ENCODE measurements around the gene LDB1. TPM values are rescaled to one million over a fixed set of nuclear protein-coding genes. Genes with fewer than 3 reads are reported as not detected.
A peak's percentile ranks its signal among the peaks of the same experiment; 100 is the strongest.

Gene LDB1
- total and polyA plus RNA-seq, 10 of the 15 experiments (the other 5 are each of a cell fraction or from before 2014, with no cell fraction given), result 1.7 to 71.5 (median 36.9) TPM

DNA sequence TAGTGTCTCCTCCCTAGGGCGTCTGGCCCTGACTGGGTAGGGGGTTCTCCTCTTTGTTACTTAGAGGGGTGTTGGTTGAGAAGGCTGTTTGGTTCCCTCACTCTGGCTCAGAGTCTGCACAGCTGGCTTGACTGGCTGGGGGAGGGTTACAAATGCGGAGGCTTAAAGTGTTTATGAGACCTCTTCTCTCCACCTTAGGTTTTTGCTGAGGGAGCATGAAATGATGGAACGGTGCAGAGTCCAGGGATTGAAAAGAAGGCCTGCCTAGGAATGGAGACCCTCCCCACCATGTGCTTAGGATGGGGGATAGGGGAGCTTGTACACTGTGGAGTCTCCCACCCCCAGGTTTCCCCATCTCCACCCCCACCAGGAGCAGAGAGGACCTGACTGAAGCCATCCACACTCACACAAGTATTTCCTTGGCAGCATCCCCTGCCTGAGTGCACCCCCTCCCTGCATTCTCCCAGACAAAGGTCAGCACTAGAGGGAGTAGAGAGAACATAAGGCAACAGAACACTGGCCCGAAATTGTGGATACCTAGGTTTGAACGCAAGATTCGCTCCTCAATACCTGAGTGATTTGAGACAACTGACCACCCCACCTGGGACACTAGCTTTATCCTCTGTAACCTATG lies 1.7 kb upstream of the LDB1 start:
- H3K9ac ChIP-seq (ENCODE audit: control insufficient read depth, insufficient read depth, low read length), result no peak overlapping the region
- ChIA-PET CTCF (interaction anchor here (0.6 to 3.0 kb wide), 6 partner anchors 10 to 635 kb away, joined by 3 to 24 read pairs (median 4); partner anchors contain the start of genes NOLC1 and PPRC1), RAD21 (ENCODE audit: unreplicated experiment) (no interaction called here), POLR2A (interaction anchor here (0.8 kb wide), 1 partner anchor 341 kb away, joined by 4 read pairs; no protein-coding TSS in a partner anchor), SMC1A (ENCODE audit: uncharacterized antibody, unreplicated experiment) (interaction anchor here (0.9 to 1.7 kb wide), 2 partner anchors 10 to 30 kb away, joined by 3 to 4 read pairs; partner anchors contain the start of gene NOLC1)
- H3K27me3 ChIP-seq (replicated peaks in 1 of 2; ENCODE audit: control insufficient read depth in 2 of 2, insufficient read depth in 2 of 2, low read length in 1 of 2), result no peaks in the 10 kb centered on the region
- no peak for ATAC-seq
- no peak overlapping the region for H3K27ac ChIP-seq (ENCODE audit: control insufficient read depth, insufficient read depth)
- no peak overlapping the region; the same call in 1 of the 2 replicates for H2AFZ ChIP-seq (ENCODE audit: control insufficient read depth, low read depth, low read length)
- no peak overlapping the region for H3K4me3 ChIP-seq
- WGBS (ENCODE audit: insufficient coverage, insufficient replicate concordance, low lambda C conversion rate, missing lambda C conversion rate), result 97% methylated on average over 6 of the region's 6 CpGs
- no peak for DNase-seq (ENCODE audit: low read depth, low spot score)
- TF ChIP-seq SIN3A (IDR thresholded peaks at IDR 0.05; ENCODE audit: low read depth, low read length), result no peak
- TF ChIP-seq SMAD5 (IDR thresholded peaks at IDR 0.05; ENCODE audit: low read depth), result no peak
- no peak for TF ChIP-seq SREBF1 (IDR thresholded peaks at IDR 0.05; ENCODE audit: low read length)
- TF ChIP-seq SMAD1 (IDR thresholded peaks at IDR 0.05; ENCODE audit: low read depth, partially characterized antibody), result no peak
- no peak for TF ChIP-seq ESRRA (IDR thresholded peaks at IDR 0.05; ENCODE audit: low read length)
- TF ChIP-seq, protein P1, sequence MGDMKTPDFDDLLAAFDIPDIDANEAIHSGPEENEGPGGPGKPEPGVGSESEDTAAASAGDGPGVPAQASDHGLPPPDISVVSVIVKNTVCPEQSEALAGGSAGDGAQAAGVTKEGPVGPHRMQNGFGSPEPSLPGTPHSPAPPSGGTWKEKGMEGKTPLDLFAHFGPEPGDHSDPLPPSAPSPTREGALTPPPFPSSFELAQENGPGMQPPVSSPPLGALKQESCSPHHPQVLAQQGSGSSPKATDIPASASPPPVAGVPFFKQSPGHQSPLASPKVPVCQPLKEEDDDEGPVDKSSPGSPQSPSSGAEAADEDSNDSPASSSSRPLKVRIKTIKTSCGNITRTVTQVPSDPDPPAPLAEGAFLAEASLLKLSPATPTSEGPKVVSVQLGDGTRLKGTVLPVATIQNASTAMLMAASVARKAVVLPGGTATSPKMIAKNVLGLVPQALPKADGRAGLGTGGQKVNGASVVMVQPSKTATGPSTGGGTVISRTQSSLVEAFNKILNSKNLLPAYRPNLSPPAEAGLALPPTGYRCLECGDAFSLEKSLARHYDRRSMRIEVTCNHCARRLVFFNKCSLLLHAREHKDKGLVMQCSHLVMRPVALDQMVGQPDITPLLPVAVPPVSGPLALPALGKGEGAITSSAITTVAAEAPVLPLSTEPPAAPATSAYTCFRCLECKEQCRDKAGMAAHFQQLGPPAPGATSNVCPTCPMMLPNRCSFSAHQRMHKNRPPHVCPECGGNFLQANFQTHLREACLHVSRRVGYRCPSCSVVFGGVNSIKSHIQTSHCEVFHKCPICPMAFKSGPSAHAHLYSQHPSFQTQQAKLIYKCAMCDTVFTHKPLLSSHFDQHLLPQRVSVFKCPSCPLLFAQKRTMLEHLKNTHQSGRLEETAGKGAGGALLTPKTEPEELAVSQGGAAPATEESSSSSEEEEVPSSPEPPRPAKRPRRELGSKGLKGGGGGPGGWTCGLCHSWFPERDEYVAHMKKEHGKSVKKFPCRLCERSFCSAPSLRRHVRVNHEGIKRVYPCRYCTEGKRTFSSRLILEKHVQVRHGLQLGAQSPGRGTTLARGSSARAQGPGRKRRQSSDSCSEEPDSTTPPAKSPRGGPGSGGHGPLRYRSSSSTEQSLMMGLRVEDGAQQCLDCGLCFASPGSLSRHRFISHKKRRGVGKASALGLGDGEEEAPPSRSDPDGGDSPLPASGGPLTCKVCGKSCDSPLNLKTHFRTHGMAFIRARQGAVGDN (IDR thresholded peaks at IDR 0.05), result no peak
- TF ChIP-seq SREBF2 (IDR thresholded peaks at IDR 0.05; ENCODE audit: low read length), result no peak
- no peak for TF ChIP-seq HDGF (IDR thresholded peaks at IDR 0.05)
- TF ChIP-seq ETV6 (conservative IDR thresholded peaks at IDR 0.05 in 1 of 2, IDR thresholded peaks at IDR 0.05 in 1 of 2; ENCODE audit: borderline replicate concordance in 1 of 2, low read depth in 1 of 2), result no peak
- no peak for TF ChIP-seq ZBTB4 (CRISPR knock-in tag; IDR thresholded peaks at IDR 0.05)
- no peak for FAIRE-seq
- no peaks in the 10 kb centered on the region; a peak in 1 of 4 replicates for H3K36me3 ChIP-seq (ENCODE audit: control insufficient read depth in 2 of 2, insufficient read depth in 2 of 2, low read length in 1 of 2)
- no peaks in the 10 kb centered on the region for H4K20me1 ChIP-seq (ENCODE audit: control insufficient read depth, insufficient read depth)
- H3K9me3 ChIP-seq (replicated peaks; ENCODE audit: control insufficient read depth, insufficient read depth, low read length), result no peaks in the 10 kb centered on the region
- H3K79me2 ChIP-seq (ENCODE audit: control insufficient read depth, insufficient read depth, low read length), result peaks cover 34% of the 10 kb centered on the region
- peaks cover 31% of the 10 kb centered on the region for H3K4me1 ChIP-seq (ENCODE audit: control insufficient read depth, insufficient read depth, low read length)
- in situ Hi-C loops (cut with MboI) (no loop called here), intact Hi-C loops (cut with micrococcal nuclease; ENCODE audit: unreplicated experiment) (no loop called here)
- H3K4me2 ChIP-seq (ENCODE audit: control insufficient read depth, insufficient read depth), result peak overlapping the region; percentile 95; the same call in 1 of the 2 replicates
- BruUV-seq (replicated peaks), result no TSS peak

Measured in GM12878 (cell line).